Heart left ventricle (tissue), 16 donors: ENCODE data around the gene ABCC12. TPM values are rescaled to one million over a fixed set of nuclear protein-coding genes. Genes with fewer than 3 reads are reported as not detected.

Experiments
- ATAC-seq, 4 donors: fragments of 200-7000 bp; cut with Tn5 transposase; one replicate each; pipeline ENCODE4 v1.9.1; 2020 to 2022; ENCODE audit warnings: moderate library complexity in 4 of 4, mild to moderate bottlenecking in 3 of 4, moderate number of reproducible peaks in 1 of 4
- DNase-seq, 5 donors: peaks; one replicate each; pipeline ENCODE4 v3.0.0-alpha.2; 2020
- H3K27ac ChIP-seq, 12 donors: fragments of 200-600 bp; sonication (generic) in 4 of 12; one replicate each; pipeline versions ENCODE4 v1.5.0 to v1.8.0; 2016 to 2022; ENCODE audit warnings: mild to moderate bottlenecking in 2 of 12
- H3K27me3 ChIP-seq, 9 donors: fragments of 200-600 bp; sonication (generic) in 2 of 9; one replicate each; pipeline versions ENCODE4 v1.5.1 to v1.8.0; 2016 to 2022; ENCODE audit warnings: mild to moderate bottlenecking in 3 of 9
- H3K36me3 ChIP-seq, 9 donors: fragments of 200-600 bp; sonication (generic) in 2 of 9; one replicate each; pipeline versions ENCODE4 v1.5.0 to v1.8.0; 2018 to 2022; ENCODE audit warnings: mild to moderate bottlenecking in 2 of 9
- H3K4me1 ChIP-seq, 12 donors: fragments of 200-600 bp; sonication (generic) in 4 of 12; one replicate each; pipeline versions ENCODE4 v1.5.0 to v1.8.0; 2016 to 2022; ENCODE audit warnings: mild to moderate bottlenecking in 3 of 12
- H3K4me3 ChIP-seq, 12 donors: fragments of 200-600 bp; sonication (generic) in 4 of 12; one replicate each; pipeline versions ENCODE4 v1.5.0 to v1.8.0; 2017 to 2022; ENCODE audit warnings: mild to moderate bottlenecking in 9 of 12, moderate library complexity in 4 of 12
- H3K9me3 ChIP-seq, 12 donors: fragments of 200-600 bp; sonication (generic) in 4 of 12; one replicate each; pipeline versions ENCODE4 v1.5.0 to v1.8.0; 2016 to 2022; ENCODE audit warnings: mild to moderate bottlenecking in 1 of 12
- CTCF ChIP-seq, 12 donors: fragments of 200-600 bp; sonication (generic) in 4 of 12; IDR thresholded peaks; one replicate each; pipeline versions ENCODE4 v1.5.0 to v1.8.0; 2018 to 2022; ENCODE audit warnings: antibody characterized with exemption in 12 of 12, mild to moderate bottlenecking in 5 of 12
- POLR2A ChIP-seq, 2 donors: fragments of 450-650 bp; IDR thresholded peaks; one replicate each; pipeline ENCODE4 v1.6.1; 2017; ENCODE audit warnings: antibody characterized with exemption in 2 of 2, mild to moderate bottlenecking in 2 of 2, moderate library complexity in 2 of 2
- WGBS, 4 donors: extraction: QIAGEN DNeasy Blood & Tissue Kit in 2 of 4; methylation state at CpG; one replicate each; pipeline versions ENCODE4 v1.1.5 to v1.1.7; 2013 to 2018; 5-methylcytosine and 5-hydroxymethylcytosine counted together
- intact Hi-C, 10 donors: fragments of 100-400 bp; cut with DNase I; formaldehyde crosslinking; loops; one replicate each; pipeline versions ENCODE4 v1.11.1 to v1.14.2; 2022
- polyA plus RNA-seq, 2 donors: library from polyadenylated mRNA; stranded (reverse); fragments of 200-250 nt; gene quantifications; one replicate each; pipeline ENCODE4 v1.2.3, GENCODE V29; 2013
- total RNA-seq, 9 donors: library from RNA; depleted of rRNA in 2 of 9; stranded (reverse); fragments of >200 nt in 2 of 9; fragmentation: NEBNext Ultra II Directional in 3 of 9; extraction: Animal tissue kit (Norgen Biotek cat#: 25700) in 3 of 9; gene quantifications; one replicate each; pipeline versions ENCODE4 v1.1.0 to v1.2.4, GENCODE V29; 2016 to 2023
- donor health status: ischemic (EF 13 %, LVEDD 7.1; RV severe dilation, severe dysfunction).
- donor health status: healthy with polysubstance abuse.
- donor health status: DM: no; HTN: yes; CAD: no.
- donor health status: DM: no; HTN: no; CAD: no.
- donor health status: ischemic (EF 25% LVEDD 6.9; RV normal size, moderate dysfunction).
- donor health status: ischemic (EF 25% LVEDD 5.7; RV mildly dilated, moderate dysfunction).
- donor health status: healthy.
- donor health status: DM: yes; HTN: yes; CAD: no.
- donor health status: ischemic (EF 35%, LVEDD 5.7; RV mildly dilated, moderate dysfunction).
- donor health status: nonischemic (EF 11% LVEDD 7.7; RV severe dilation, severe dysfunction).
- donor health status: DM: yes; HTN: yes; CAD: no.
- donor health status: PGD.
- donor health status: ischemic (EF 29% LVEDD 5.4; RV normal size, mild dysfunction).
- donor health status: nonischemic (EF 23%, LVEDD 6.1; RV moderate dilation, normal function).

ABCC12 gene
- total and polyA plus RNA-seq, 11 donors = 0.08 to 0.27 (median 0.10) TPM; not detected in 7

GRCh38 chr16:48164907-48165715, 9.3 kb upstream of the ABCC12 start:
- H3K9me3 ChIP-seq = no peaks in the 10 kb centered on the region
- intact Hi-C loops = loop anchor here (2.0 to 10.0 kb wide), 11 partner anchors 908 to 1610 kb away; partner anchors contain the start of gene NETO2 (in 2 of the 10)
- H3K27ac ChIP-seq = no peak overlapping the region
- H3K27me3 ChIP-seq = no peaks in the 10 kb centered on the region
- no peak overlapping the region for H3K4me3 ChIP-seq
- 24 to 28% (median 27%) methylated on average over 16 of the region's 16 CpGs for WGBS, 4 donors
- DNase-seq (peak; percentile 65 to 88 (median 77)), ATAC-seq (peak; percentile 87 to 96 (median 94))
- TF ChIP-seq POLR2A (IDR thresholded peaks at IDR 0.05) = no peak
- peak; percentile 76 to 94 (median 85) for TF ChIP-seq CTCF (IDR thresholded peaks at IDR 0.05)
- peaks cover 0 to 15% (median 5%) of the 10 kb centered on the region in 12 donors for H3K4me1 ChIP-seq
- H3K36me3 ChIP-seq = no peaks in the 10 kb centered on the region

GRCh38 chr16:48162839-48163410, 7.1 kb upstream of the ABCC12 start:
- ATAC-seq (no peak), DNase-seq (no peak)
- intact Hi-C loops = loop anchor here in 9 of 10 donors (5.0 to 10.0 kb wide), 7 partner anchors 908 to 1608 kb away; no protein-coding TSS in a partner anchor
- Histone ChIP-seq H3K36me3 (no peaks in the 10 kb centered on the region), H3K4me3 (no peak overlapping the region), H3K4me1 (peaks cover 0 to 10% (median 5%) of the 10 kb centered on the region in 12 donors), H3K9me3 (no peaks in the 10 kb centered on the region), H3K27me3 (no peaks in the 10 kb centered on the region), H3K27ac (no peak overlapping the region)
- WGBS, 4 donors = 79 to 100% (median 81%) methylated on average over 6 to 9 of the region's 9 CpGs
- TF ChIP-seq POLR2A (IDR thresholded peaks at IDR 0.05) (no peak), CTCF (IDR thresholded peaks at IDR 0.05) (no peak)

GRCh38 chr16:48161906-48162305, 6.1 kb upstream of the ABCC12 start:
- no peak for TF ChIP-seq CTCF (IDR thresholded peaks at IDR 0.05)
- no peak for TF ChIP-seq POLR2A (IDR thresholded peaks at IDR 0.05)
- 76 to 82% (median 76%) methylated on average over 4 of the region's 4 CpGs for WGBS, 4 donors
- Histone ChIP-seq H3K4me3 (no peak overlapping the region), H3K4me1 (peaks cover 0 to 11% (median 5%) of the 10 kb centered on the region in 12 donors), H3K9me3 (no peaks in the 10 kb centered on the region), H3K36me3 (no peaks in the 10 kb centered on the region), H3K27ac (no peak overlapping the region), H3K27me3 (no peaks in the 10 kb centered on the region)
- intact Hi-C loops = loop anchor here in 9 of 10 donors (2.0 to 10.0 kb wide), 8 partner anchors 907 to 1607 kb away; no protein-coding TSS in a partner anchor
- ATAC-seq (no peak), DNase-seq (no peak)

GRCh38 chr16:48160575-48160974, 4.8 kb upstream of the ABCC12 start:
- Histone ChIP-seq H3K36me3 (no peaks in the 10 kb centered on the region), H3K4me1 (peaks cover 0 to 19% (median 13%) of the 10 kb centered on the region in 12 donors), H3K27ac (no peak overlapping the region), H3K9me3 (no peaks in the 10 kb centered on the region), H3K27me3 (peaks cover 0 to 3% (median 0%) of the 10 kb centered on the region in 9 donors), H3K4me3 (no peak overlapping the region)
- ATAC-seq (no peak), DNase-seq (no peak)
- intact Hi-C loops = loop anchor here in 9 of 10 donors (2.0 to 10.0 kb wide), 8 partner anchors 906 to 1606 kb away; no protein-coding TSS in a partner anchor
- 82 to 91% (median 84%) methylated on average over 6 of the region's 6 CpGs for WGBS, 4 donors
- no peak for TF ChIP-seq POLR2A (IDR thresholded peaks at IDR 0.05)
- no peak for TF ChIP-seq CTCF (IDR thresholded peaks at IDR 0.05)
